Panc1 (cell line): Measurements from ENCODE around the gene DUS1L.

ENCODE experiments used
- POLR2AphosphoS5 ChIP-seq: IDR thresholded peaks from 2 replicates; pipeline ENCODE4 v1.6.1; 2012; ENCODE audit warnings: mild to moderate bottlenecking, low read depth, low read length, moderate library complexity
- SIN3A ChIP-seq: IDR thresholded peaks from 2 replicates; pipeline ENCODE4 v1.6.1; 2012; ENCODE audit warnings: low read depth, mild to moderate bottlenecking, low read length, moderate library complexity, borderline replicate concordance; ENCODE audit not compliant: insufficient read depth
- TCF7L2 ChIP-seq: IDR thresholded peaks from 2 replicates; pipeline ENCODE4 v1.6.1; 2011; ENCODE audit warnings: mild to moderate bottlenecking, low read depth, low read length, inconsistent platforms
- TF ChIP-seq, protein P1 (sequence below): fragments of 450-650 bp; IDR thresholded peaks from 2 replicates; pipeline ENCODE4 v1.5.1; 2017; ENCODE audit warnings: mild to moderate bottlenecking

- TF ChIP-seq, protein P1, sequence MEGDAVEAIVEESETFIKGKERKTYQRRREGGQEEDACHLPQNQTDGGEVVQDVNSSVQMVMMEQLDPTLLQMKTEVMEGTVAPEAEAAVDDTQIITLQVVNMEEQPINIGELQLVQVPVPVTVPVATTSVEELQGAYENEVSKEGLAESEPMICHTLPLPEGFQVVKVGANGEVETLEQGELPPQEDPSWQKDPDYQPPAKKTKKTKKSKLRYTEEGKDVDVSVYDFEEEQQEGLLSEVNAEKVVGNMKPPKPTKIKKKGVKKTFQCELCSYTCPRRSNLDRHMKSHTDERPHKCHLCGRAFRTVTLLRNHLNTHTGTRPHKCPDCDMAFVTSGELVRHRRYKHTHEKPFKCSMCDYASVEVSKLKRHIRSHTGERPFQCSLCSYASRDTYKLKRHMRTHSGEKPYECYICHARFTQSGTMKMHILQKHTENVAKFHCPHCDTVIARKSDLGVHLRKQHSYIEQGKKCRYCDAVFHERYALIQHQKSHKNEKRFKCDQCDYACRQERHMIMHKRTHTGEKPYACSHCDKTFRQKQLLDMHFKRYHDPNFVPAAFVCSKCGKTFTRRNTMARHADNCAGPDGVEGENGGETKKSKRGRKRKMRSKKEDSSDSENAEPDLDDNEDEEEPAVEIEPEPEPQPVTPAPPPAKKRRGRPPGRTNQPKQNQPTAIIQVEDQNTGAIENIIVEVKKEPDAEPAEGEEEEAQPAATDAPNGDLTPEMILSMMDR: no peak
- no peak for TF ChIP-seq SIN3A
- TF ChIP-seq POLR2AphosphoS5: no peak
- no peak for TF ChIP-seq TCF7L2
Observed at GRCh38 chr17:82083009-82083408, 17.4 kb upstream of the DUS1L start.
